Bronchial epithelial cell (primary cell): Measurements from ENCODE around the gene WHRN. TPM values are rescaled to one million over a fixed set of nuclear protein-coding genes. Genes with fewer than 3 reads are reported as not detected.

Experiments
- DNase-seq: peaks from one replicate; pipeline ENCODE4 v3.0.0-alpha.2; 2010; ENCODE audit warnings: low read depth
- FAIRE-seq: peaks from 2 replicates; lab custom pipeline; 2011; peaks lifted over from hg19 to GRCh38; lab: Jason Lieb, UNC
- H3K27me3 ChIP-seq: 2 replicates; pipeline ENCODE4 v1.5.1; 2011; ENCODE audit warnings: low read length; ENCODE audit not compliant: control insufficient read depth, insufficient read depth
- H3K36me3 ChIP-seq: 2 replicates; pipeline ENCODE4 v1.5.1; 2011; ENCODE audit warnings: low read length; ENCODE audit not compliant: control insufficient read depth, insufficient read depth
- H3K4me3 ChIP-seq: 2 replicates; pipeline ENCODE4 v1.5.1; 2011; ENCODE audit warnings: mild to moderate bottlenecking, low read depth, low read length, control low read depth
- total RNA-seq: library from RNA; depleted of rRNA; stranded (reverse); fragments of >200 nt; gene quantifications from 2 replicates; pipeline ENCODE4 v1.2.1, GENCODE V29; 2014
- TF ChIP-seq, protein P1 (sequence below): IDR thresholded peaks from 2 replicates; pipeline ENCODE4 v1.5.1; 2011; ENCODE audit warnings: mild to moderate bottlenecking, moderate library complexity, low read length, control low read depth, inconsistent platforms; ENCODE audit not compliant: insufficient read depth, severe bottlenecking

Gene WHRN
- total RNA-seq, 1 donor from 2014 or later: 0.53 TPM

DNA sequence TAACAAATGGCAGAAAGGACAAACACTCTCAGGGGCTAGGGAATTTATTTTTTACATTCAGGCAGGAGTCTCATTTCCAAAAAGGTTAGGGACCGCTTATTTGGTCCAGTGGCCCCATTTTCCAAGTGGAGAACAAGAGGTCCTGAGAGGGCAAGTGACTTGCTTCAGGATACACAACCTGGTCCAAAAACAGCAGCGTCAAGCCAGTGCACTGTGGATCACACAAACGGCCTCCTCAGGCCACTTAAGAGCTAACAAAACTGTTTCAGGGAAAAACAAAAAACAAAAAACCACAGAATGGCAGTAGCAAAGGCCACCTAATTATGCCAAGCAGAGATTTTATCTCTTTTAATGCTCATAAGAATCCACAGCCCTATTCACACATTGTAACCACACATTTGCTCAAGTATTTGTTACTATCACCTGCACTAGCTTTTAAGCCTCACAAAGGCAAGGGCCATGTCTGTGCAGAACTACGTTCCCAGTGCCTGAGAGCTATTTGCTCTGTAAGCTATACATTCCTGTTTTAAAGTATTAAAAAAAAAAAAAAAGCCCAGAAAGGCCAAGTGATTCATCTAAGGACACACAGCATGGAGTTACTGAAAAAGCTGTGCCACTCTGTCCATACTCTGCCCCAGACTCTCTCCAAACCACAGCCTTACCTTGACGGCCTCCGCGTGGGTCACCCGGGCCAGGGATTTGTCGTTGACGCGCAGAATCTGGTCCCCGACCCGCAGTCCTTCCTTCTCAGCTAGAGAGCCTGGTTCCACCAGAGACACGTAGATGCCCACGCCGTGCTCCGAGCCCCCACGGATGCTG, 1.5 kb downstream of the WHRN start:
- TF ChIP-seq, protein P1, sequence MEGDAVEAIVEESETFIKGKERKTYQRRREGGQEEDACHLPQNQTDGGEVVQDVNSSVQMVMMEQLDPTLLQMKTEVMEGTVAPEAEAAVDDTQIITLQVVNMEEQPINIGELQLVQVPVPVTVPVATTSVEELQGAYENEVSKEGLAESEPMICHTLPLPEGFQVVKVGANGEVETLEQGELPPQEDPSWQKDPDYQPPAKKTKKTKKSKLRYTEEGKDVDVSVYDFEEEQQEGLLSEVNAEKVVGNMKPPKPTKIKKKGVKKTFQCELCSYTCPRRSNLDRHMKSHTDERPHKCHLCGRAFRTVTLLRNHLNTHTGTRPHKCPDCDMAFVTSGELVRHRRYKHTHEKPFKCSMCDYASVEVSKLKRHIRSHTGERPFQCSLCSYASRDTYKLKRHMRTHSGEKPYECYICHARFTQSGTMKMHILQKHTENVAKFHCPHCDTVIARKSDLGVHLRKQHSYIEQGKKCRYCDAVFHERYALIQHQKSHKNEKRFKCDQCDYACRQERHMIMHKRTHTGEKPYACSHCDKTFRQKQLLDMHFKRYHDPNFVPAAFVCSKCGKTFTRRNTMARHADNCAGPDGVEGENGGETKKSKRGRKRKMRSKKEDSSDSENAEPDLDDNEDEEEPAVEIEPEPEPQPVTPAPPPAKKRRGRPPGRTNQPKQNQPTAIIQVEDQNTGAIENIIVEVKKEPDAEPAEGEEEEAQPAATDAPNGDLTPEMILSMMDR: no peak
- peaks cover 6% of the 10 kb centered on the region for H3K27me3 ChIP-seq
- no peaks in the 10 kb centered on the region for H3K36me3 ChIP-seq
- FAIRE-seq (no peak), DNase-seq (no peak)
- H3K4me3 ChIP-seq: no peak overlapping the region

DNA sequence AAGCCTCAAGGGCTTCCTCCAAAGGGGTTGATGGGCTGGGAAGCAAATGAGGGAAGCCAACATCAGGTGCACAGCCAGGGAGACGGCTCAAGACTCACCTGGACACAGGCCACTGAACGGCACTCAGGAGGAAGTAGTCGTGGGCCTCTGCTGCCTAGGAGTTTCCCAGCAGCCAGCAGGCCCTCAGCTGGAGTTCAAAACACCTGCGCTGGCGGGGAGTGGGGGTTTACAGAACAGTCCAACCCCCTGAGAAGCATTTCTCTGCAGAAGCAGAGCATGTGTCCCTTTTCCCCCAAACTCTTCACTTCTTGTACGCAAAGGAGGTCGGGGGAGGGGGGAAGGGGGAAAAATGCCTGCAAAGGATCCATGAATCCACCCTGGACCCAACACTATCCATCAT, 2.3 kb downstream of the WHRN start:
- H3K4me3 ChIP-seq: no peak overlapping the region
- no peak for FAIRE-seq
- TF ChIP-seq, protein P1: no peak

DNA sequence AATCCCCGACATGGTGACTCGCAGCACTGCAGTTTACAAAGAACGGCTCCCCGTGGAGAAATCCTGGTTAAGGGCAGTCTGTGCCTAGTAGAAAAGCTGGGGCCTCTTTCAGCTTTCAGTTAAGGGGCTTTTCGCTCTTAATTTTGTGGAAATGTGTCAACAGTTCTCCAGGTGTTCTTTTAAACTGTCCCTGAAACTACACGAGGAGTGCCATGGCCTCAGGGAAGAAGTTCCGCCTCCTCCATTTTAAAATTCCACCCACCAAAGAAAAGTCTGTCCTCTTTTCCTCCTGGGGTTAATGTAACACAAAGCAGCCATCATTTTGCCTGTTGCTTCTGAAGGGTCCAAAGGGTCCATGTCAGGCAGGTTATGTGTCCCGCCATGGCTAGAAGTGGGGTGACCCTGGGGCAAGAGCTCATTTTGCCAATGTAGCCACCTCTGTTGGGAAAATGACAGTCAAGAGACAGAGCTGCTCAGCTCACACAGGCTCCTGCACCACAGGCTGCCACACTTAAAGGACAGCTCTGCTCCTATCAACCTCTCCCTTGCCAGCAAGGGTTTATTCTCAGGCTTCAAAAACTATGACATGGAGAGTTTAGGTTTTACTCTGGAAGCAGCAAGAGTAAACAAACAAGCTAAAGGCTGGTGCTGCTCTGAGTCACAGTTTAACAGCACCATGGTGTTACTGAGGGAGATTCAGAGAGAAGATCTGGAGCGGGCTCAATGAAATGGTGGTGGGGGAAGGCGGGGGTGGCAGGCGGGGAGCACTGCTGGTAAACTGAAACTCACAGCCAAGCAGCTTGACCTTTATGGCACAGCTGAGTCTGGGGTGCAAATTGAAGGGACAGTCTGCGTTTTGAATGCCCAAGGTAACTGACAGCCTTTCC, 3.2 kb downstream of the WHRN start:
- TF ChIP-seq, protein P1: no peak
- Histone ChIP-seq H3K4me3 (no peak overlapping the region), H3K27me3 (peaks cover 6% of the 10 kb centered on the region), H3K36me3 (no peaks in the 10 kb centered on the region)
- DNase-seq (peak; percentile 49), FAIRE-seq (no peak)

More for the DNA sequence above, 2.3 kb downstream of the WHRN start:
- peaks cover 6% of the 10 kb centered on the region for H3K27me3 ChIP-seq
- H3K36me3 ChIP-seq: no peaks in the 10 kb centered on the region
- DNase-seq: no peak

DNA sequence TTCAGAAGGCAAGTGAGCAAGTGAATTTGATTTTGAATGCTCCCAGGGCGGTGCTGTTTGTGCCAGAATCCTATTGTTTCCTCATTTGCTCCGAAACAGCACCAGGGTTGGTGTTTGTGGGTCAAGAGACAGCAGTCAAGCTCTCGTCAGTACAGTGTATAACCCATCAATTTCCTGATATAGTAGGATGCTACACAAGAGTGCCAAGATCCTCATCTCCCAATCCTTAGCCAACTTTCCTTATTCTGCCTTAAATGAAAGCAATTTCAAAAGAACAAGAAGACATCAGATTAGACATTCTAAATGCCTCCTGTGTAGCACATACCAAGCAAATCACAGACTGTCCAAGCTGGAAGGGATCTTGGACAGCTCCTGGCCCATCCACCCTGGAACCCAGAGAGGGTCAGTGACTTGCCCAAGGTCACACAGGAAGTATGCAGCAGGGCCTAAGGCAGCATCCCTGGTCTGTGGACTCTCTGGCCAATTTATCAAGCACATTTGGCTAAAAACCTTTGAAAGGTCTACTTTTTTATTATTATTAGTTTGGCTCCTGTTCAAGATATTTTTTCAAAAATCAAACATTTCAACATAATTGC, 4.5 kb downstream of the WHRN start:
- FAIRE-seq: no peak
- H3K36me3 ChIP-seq: no peaks in the 10 kb centered on the region
- peaks cover 2% of the 10 kb centered on the region for H3K27me3 ChIP-seq
- TF ChIP-seq, protein P1: no peak
- H3K4me3 ChIP-seq: no peak overlapping the region
- DNase-seq: no peak

DNA sequence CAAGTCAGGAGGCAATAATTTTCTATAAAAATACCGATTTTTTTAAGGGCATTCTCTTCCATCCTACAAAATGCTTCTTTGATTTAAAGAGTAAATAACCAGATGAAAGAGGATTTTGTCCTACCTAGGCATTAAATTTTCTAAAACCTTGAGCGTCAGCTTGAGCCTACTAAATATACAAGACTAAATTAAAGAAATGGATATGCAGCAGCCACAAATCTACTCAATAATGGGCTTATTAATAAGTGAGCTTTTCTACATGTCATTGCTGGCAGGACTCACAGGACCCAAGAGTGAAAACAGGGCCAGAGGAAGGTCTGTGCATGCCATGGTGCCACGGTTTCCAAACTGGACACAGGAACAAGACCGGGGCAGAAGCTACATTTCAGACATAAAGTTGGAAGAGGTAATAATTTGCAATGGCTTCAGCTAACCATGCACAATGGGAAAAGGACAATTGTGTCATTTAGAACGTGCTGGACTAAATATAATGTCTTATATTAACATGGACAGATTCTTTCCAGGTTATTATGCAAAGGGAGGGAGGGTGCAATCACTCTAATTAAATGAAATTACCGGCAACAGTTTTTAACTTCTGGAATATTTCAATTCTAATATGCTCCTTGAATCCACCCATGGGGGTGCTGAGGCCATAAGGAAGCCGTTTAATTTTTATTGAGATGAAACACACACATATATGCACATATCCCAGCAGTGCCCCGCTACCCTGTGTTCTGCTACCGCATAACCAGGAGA, 5.2 kb downstream of the WHRN start:
- peaks cover 2% of the 10 kb centered on the region for H3K27me3 ChIP-seq
- TF ChIP-seq, protein P1: no peak
- no peaks in the 10 kb centered on the region for H3K36me3 ChIP-seq
- H3K4me3 ChIP-seq: no peak overlapping the region
- no peak for DNase-seq
- FAIRE-seq: no peak
